ENCODE data around the gene ZNF81.

GRCh38 chrX:47940448-47940847 is 103.7 kb downstream of the ZNF81 start:
- TF ChIP-seq, protein P1, sequence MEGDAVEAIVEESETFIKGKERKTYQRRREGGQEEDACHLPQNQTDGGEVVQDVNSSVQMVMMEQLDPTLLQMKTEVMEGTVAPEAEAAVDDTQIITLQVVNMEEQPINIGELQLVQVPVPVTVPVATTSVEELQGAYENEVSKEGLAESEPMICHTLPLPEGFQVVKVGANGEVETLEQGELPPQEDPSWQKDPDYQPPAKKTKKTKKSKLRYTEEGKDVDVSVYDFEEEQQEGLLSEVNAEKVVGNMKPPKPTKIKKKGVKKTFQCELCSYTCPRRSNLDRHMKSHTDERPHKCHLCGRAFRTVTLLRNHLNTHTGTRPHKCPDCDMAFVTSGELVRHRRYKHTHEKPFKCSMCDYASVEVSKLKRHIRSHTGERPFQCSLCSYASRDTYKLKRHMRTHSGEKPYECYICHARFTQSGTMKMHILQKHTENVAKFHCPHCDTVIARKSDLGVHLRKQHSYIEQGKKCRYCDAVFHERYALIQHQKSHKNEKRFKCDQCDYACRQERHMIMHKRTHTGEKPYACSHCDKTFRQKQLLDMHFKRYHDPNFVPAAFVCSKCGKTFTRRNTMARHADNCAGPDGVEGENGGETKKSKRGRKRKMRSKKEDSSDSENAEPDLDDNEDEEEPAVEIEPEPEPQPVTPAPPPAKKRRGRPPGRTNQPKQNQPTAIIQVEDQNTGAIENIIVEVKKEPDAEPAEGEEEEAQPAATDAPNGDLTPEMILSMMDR (IDR thresholded peaks at IDR 0.05; ENCODE audit: low read depth, low read length, missing input control): no peak
- TF ChIP-seq YY1 (IDR thresholded peaks at IDR 0.05) (no peak), RXRA (IDR thresholded peaks at IDR 0.05) (no peak), SP1 (IDR thresholded peaks at IDR 0.05) (no peak), JUND (IDR thresholded peaks at IDR 0.05) (no peak)
